Spleen (tissue), 11 donors: Measurements from ENCODE around the gene CABP2. TPM values are rescaled to one million over a fixed set of nuclear protein-coding genes. Genes with fewer than 3 reads are reported as not detected.

ENCODE experiments used
- DNase-seq: peaks from one replicate; pipeline ENCODE4 v3.0.0-alpha.2; 2020
- H3K27ac ChIP-seq, 8 donors: fragments of 200-600 bp; sonication (generic) in 7 of 8; 1 replicate in 4 of 8; 2 replicates in 4 of 8; pipeline versions ENCODE4 v1.5.0 to v1.8.0; 2016 to 2021; ENCODE audit warnings: inconsistent platforms in 4 of 8, mild to moderate bottlenecking in 4 of 8, moderate library complexity in 1 of 8
- H3K27me3 ChIP-seq, 7 donors: fragments of 200-600 bp; sonication (generic) in 6 of 7; replicated peaks in 1 of 7; 1 replicate in 4 of 7; 2 replicates in 3 of 7; pipeline versions ENCODE4 v1.5.0 to v1.8.0; 2016 to 2021; ENCODE audit warnings: inconsistent platforms in 3 of 7, mild to moderate bottlenecking in 1 of 7
- H3K36me3 ChIP-seq, 6 donors: fragments of 200-600 bp; sonication (generic) in 5 of 6; 1 replicate in 4 of 6; 2 replicates in 2 of 6; pipeline versions ENCODE4 v1.5.0 to v1.8.0; 2016 to 2021; ENCODE audit warnings: inconsistent platforms in 2 of 6
- H3K4me1 ChIP-seq, 6 donors: fragments of 200-600 bp; sonication (generic) in 5 of 6; 1 replicate in 3 of 6; 2 replicates in 3 of 6; pipeline versions ENCODE4 v1.5.0 to v1.8.0; 2016 to 2021; ENCODE audit warnings: inconsistent platforms in 3 of 6
- H3K4me3 ChIP-seq, 8 donors: fragments of 200-600 bp; sonication (generic) in 7 of 8; 1 replicate in 4 of 8; 2 replicates in 4 of 8; pipeline versions ENCODE4 v1.5.0 to v1.8.0; 2016 to 2021; ENCODE audit warnings: inconsistent platforms in 4 of 8, mild to moderate bottlenecking in 4 of 8, moderate library complexity in 2 of 8
- H3K9me3 ChIP-seq, 8 donors: fragments of 200-600 bp; sonication (generic) in 7 of 8; 1 replicate in 4 of 8; 2 replicates in 4 of 8; pipeline versions ENCODE4 v1.5.0 to v1.8.0; 2016 to 2021; ENCODE audit warnings: inconsistent platforms in 4 of 8
- POLR2A ChIP-seq, 3 donors: fragments of 450-650 bp; IDR thresholded peaks; one replicate each; pipeline ENCODE4 v1.5.1; 2017; ENCODE audit warnings: antibody characterized with exemption in 3 of 3, mild to moderate bottlenecking in 1 of 3
- POLR2AphosphoS5 ChIP-seq, 3 donors: sonication (generic); formaldehyde crosslinking; IDR thresholded peaks; one replicate each; pipeline ENCODE4 v1.5.1; 2017; ENCODE audit warnings: antibody characterized with exemption in 3 of 3
- WGBS, 5 donors: extraction: QIAGEN DNeasy Blood & Tissue Kit in 3 of 5; methylation state at CpG; one replicate each; pipeline versions ENCODE4 v1.1.5 to v1.1.7; 2013 to 2018; 5-methylcytosine and 5-hydroxymethylcytosine counted together
- intact Hi-C: fragments of 100-400 bp; cut with DNase I; formaldehyde crosslinking; loops from one replicate; pipeline ENCODE4 v1.15.0; 2023; ENCODE audit warnings: low total_unique reads
- polyA plus RNA-seq, 3 donors: library from polyadenylated mRNA; stranded (reverse); fragments of 200-250 nt; gene quantifications; one replicate each; pipeline ENCODE4 v1.2.1, GENCODE V29; 2013
- total RNA-seq, 7 donors: library from RNA; depleted of rRNA in 3 of 7; stranded (reverse); fragments of >200 nt in 3 of 7; fragmentation: NEBNext Ultra II Directional in 4 of 7; extraction: Animal tissue kit (Norgen Biotek cat#: 25700) in 4 of 7; gene quantifications; one replicate each; pipeline versions ENCODE4 v1.1.0 to v1.2.1, GENCODE V29; 2016 to 2021
- TF ChIP-seq, protein P1 (sequence below), 11 experiments: fragments of 200-600 bp in 7 of 11; fragments of 450-650 bp in 4 of 11; sonication (generic) in 4 of 11; IDR thresholded peaks in 8 of 11; conservative IDR thresholded peaks in 3 of 11; 1 replicate in 7 of 11; 2 replicates in 4 of 11; pipeline versions ENCODE4 v1.4.0 to v1.8.0; 2016 to 2021; ENCODE audit warnings: antibody characterized with exemption in 11 of 11, inconsistent platforms in 4 of 11, mild to moderate bottlenecking in 1 of 11
- donor health status: healthy with polysubstance abuse.
- donor health status: DM: no; HTN: no; CAD: no; lungs with moderate emphysema.
- donor health status: DM: no; HTN: no; CAD: no.
- donor health status: Bipolar disorder and iron deficiency.
- donor health status: healthy.
- donor health status: DM: no; HTN: no; CAD: no.
- donor health status: DM: yes; HTN: yes; CAD: no.

The CABP2 gene
- total and polyA plus RNA-seq, 10 donors, result not detected

DNA sequence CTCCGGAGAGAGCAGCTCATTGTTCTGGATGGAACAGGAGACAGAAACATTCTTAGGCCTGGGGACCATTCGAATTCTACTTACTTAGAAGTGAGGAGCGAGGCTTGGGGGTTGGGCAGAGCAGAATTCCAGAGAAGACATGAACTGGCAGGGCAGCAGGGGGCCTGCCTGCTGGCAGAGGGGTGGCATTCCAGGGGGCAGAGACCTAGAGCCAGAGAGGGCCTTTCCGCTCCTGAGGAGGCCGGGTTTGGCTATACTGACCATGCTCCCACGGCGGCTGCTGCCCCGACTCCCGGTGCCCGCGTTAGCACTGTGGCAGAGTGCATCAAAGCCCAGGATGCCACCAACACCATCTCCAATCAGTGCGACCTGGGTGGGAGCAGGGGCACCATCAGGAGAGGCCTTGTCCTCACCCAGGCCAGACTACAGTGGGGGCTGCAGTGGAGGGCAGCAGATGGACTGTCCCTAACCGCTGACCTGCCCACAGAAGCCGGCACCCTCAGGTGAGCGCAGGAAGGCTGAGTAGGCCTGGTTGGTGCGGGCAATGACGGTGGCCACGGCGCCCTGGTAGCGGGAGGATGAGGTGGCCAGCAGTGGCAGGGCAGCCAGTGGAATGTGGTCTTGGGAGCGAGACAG, 25.5 kb downstream of the CABP2 start:
- H3K27me3 ChIP-seq, result no peaks in the 10 kb centered on the region
- peaks cover 0 to 100% (median 84%) of the 10 kb centered on the region in 6 donors for H3K36me3 ChIP-seq
- no peak for DNase-seq
- WGBS, 5 donors, result 94 to 98% (median 95%) methylated on average over 12 to 21 of the region's 21 CpGs
- no peak overlapping the region for H3K4me3 ChIP-seq
- H3K9me3 ChIP-seq, result no peaks in the 10 kb centered on the region
- intact Hi-C loops, result no loop called here
- H3K27ac ChIP-seq, result no peak overlapping the region
- TF ChIP-seq, protein P1, sequence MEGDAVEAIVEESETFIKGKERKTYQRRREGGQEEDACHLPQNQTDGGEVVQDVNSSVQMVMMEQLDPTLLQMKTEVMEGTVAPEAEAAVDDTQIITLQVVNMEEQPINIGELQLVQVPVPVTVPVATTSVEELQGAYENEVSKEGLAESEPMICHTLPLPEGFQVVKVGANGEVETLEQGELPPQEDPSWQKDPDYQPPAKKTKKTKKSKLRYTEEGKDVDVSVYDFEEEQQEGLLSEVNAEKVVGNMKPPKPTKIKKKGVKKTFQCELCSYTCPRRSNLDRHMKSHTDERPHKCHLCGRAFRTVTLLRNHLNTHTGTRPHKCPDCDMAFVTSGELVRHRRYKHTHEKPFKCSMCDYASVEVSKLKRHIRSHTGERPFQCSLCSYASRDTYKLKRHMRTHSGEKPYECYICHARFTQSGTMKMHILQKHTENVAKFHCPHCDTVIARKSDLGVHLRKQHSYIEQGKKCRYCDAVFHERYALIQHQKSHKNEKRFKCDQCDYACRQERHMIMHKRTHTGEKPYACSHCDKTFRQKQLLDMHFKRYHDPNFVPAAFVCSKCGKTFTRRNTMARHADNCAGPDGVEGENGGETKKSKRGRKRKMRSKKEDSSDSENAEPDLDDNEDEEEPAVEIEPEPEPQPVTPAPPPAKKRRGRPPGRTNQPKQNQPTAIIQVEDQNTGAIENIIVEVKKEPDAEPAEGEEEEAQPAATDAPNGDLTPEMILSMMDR (IDR thresholded peaks at IDR 0.05 in 8 of 11, conservative IDR thresholded peaks at IDR 0.05 in 3 of 11), result no peak
- peak in 1 of 3 donors; percentile 17 for TF ChIP-seq POLR2AphosphoS5 (IDR thresholded peaks at IDR 0.05)
- no peak for TF ChIP-seq POLR2A (IDR thresholded peaks at IDR 0.05)
- H3K4me1 ChIP-seq, result peaks cover 0 to 25% (median 7%) of the 10 kb centered on the region in 6 donors

GRCh38 chr11:67496113-67496512, 27.1 kb downstream of the CABP2 start:
- WGBS, 5 donors, result 92 to 96% (median 92%) methylated on average over 11 to 12 of the region's 12 CpGs
- no peak for DNase-seq
- Histone ChIP-seq H3K9me3 (no peaks in the 10 kb centered on the region), H3K36me3 (peaks cover 0 to 100% (median 86%) of the 10 kb centered on the region in 6 donors), H3K4me3 (no peak overlapping the region), H3K4me1 (peaks cover 0 to 8% (median 3%) of the 10 kb centered on the region in 6 donors), H3K27ac (no peak overlapping the region), H3K27me3 (no peaks in the 10 kb centered on the region)
- TF ChIP-seq POLR2A (IDR thresholded peaks at IDR 0.05) (no peak), POLR2AphosphoS5 (IDR thresholded peaks at IDR 0.05) (no peak)
- TF ChIP-seq, protein P1 (IDR thresholded peaks at IDR 0.05 in 8 of 11, conservative IDR thresholded peaks at IDR 0.05 in 3 of 11), result no peak
- intact Hi-C loops, result no loop called here

- Histone ChIP-seq H3K36me3 (peaks cover 0 to 100% (median 89%) of the 10 kb centered on the region in 6 donors), H3K4me3 (no peak overlapping the region), H3K27me3 (no peaks in the 10 kb centered on the region), H3K9me3 (no peaks in the 10 kb centered on the region), H3K27ac (no peak overlapping the region), H3K4me1 (peaks cover 0 to under 1% (median 0%) of the 10 kb centered on the region in 6 donors)
- WGBS, 5 donors, result 90 to 97% (median 95%) methylated on average over 11 to 16 of the region's 16 CpGs
- no peak for DNase-seq
- TF ChIP-seq POLR2AphosphoS5 (IDR thresholded peaks at IDR 0.05), result peak in 2 of 3 donors; percentile 21 to 42
- TF ChIP-seq, protein P1 (IDR thresholded peaks at IDR 0.05 in 8 of 11, conservative IDR thresholded peaks at IDR 0.05 in 3 of 11), result no peak
- intact Hi-C loops, result no loop called here
Measured at GRCh38 chr11:67495234-67496005, 27.8 kb downstream of the CABP2 start.
